Suppressor macrophage treated with lipopolysaccharide for 1 hour (primary cell): ENCODE data around the gene FNBP1L.

ENCODE experiments used
- DNase-seq, 3 donors: peaks; one replicate each; pipeline ENCODE4 v3.0.0-alpha.2; 2020 to 2022

Gene FNBP1L

GRCh38 chr1:93447481-93448291, at the start of gene FNBP1L:
FNBP1L (plus strand) TSS chr1:93448118; CDS start chr1:93448282, 164 bp downstream.
- DNase-seq, result peak; percentile 39 to 79 (median 62)

DNA sequence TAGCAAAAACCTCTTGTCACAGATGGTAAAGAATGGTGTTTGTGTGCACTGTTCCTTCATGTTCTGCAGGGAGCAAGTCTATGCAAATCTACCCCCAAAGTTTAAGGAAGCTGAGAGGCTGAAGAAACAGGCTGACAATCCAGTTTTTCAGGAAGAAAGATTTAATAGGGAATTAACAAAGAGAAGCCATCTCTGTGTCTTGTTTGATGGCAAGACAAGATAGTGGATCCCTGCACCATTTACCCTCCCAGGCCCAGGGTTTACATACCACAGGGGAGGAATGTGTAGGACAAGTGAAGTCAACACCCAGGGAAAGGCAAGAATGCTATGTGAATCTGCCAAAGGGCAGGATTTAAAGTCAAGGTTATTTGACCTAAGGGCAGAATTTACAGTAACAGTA, 48.1 kb upstream of the FNBP1L start:
- peak in 2 of 3 donors; percentile 12 to 15 for DNase-seq

GRCh38 chr1:93408203-93408602, 39.7 kb upstream of the FNBP1L start:
- DNase-seq, result no peak

DNA sequence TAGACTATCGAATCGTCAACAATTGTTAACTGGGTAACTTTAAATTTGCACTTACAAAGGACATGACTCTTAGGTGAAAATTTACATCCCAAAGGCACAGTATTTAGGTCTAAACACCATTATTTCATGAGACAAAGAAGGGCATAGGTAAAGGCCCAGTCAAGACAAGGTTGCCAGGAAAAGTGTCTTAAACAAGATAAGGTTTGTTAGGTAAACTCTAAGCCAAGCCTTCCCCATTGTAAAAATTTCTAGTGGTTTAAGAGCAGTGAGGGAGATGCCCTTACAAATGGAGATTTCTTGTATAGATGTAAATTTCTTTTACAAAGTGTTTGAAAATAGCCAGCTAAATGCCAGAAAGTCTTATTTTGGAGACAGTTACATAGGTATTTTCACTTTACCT, 36.9 kb upstream of the FNBP1L start:
- DNase-seq, result no peak

GRCh38 chr1:93414749-93415148, 33.2 kb upstream of the FNBP1L start:
- DNase-seq, result peak; percentile 23 to 43 (median 24)

GRCh38 chr1:93415296-93415695, 32.6 kb upstream of the FNBP1L start:
- peak in 2 of 3 donors; percentile 12 to 26 for DNase-seq

DNA sequence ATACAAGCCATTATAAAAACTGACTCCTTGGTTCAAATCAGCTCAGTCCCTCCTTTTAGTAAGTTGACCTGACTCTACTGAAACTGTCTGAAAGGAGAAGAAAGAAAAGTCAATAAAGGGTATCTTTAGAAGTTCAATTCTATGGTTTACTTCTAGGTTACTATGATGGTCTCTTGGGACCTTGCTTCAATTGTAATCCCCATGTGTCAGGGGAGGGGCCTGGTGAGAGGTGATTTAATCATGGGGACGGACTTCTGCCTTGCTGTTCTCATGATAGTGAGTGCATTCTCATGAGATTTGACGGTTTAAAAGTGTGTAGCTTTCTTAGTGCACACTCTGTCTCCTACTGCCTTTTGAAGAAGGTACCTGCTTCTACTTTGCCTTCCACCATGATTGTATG, 31.7 kb upstream of the FNBP1L start:
- no peak for DNase-seq

DNA sequence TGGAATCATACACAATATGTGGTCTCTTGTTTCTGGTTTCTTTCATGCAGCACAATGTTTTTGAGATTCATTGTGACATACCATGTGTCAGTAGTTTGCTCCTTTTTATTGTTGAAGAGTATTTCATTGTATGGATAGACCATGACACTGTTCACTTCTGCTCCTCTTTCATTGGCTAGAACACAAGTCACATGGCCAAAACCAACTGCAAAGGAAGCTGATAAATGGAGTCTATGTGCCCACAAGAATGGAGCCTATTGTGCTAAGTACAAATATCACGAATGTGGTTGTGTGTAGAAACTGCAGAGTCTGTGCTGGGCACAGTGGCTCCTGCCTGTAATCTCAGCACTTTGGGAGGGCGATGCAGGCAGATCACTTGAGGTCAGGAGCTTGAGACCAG, 28.6 kb upstream of the FNBP1L start:
- DNase-seq, result no peak

GRCh38 chr1:93420400-93420799, 27.5 kb upstream of the FNBP1L start:
- DNase-seq, result no peak

GRCh38 chr1:93426181-93426580, 21.7 kb upstream of the FNBP1L start:
- no peak for DNase-seq

- no peak for DNase-seq
These were observed 20.3 kb upstream of the FNBP1L start for GRCh38 chr1:93427656-93428055.

- no peak for DNase-seq
These were observed 14.4 kb upstream of the FNBP1L start for GRCh38 chr1:93433407-93433961.

DNA sequence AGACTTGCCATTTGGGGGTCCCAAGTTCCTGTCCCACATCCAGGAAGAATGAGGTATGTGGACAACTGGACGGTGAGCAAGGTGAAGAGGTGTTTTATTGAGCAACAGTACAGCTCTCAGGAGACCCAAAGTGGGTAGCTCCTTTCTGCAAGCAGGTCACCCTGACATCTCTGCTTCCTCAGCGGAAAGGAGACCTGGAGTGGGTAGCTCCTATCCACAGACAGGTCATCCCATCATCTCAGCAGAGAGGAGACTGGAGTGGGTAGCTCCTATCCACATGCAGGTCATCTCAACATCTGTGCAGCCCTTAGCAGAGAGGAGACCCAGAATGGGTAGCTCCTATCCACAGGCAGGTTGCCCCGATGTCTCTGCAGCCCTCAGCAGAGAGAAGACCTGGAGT, 13.8 kb upstream of the FNBP1L start:
- no peak for DNase-seq

- DNase-seq, result no peak
These were observed 12.9 kb upstream of the FNBP1L start for GRCh38 chr1:93434987-93435386.

GRCh38 chr1:93435443-93435842, 12.5 kb upstream of the FNBP1L start:
- no peak for DNase-seq

GRCh38 chr1:93436496-93436895, 11.4 kb upstream of the FNBP1L start:
- no peak for DNase-seq

DNA sequence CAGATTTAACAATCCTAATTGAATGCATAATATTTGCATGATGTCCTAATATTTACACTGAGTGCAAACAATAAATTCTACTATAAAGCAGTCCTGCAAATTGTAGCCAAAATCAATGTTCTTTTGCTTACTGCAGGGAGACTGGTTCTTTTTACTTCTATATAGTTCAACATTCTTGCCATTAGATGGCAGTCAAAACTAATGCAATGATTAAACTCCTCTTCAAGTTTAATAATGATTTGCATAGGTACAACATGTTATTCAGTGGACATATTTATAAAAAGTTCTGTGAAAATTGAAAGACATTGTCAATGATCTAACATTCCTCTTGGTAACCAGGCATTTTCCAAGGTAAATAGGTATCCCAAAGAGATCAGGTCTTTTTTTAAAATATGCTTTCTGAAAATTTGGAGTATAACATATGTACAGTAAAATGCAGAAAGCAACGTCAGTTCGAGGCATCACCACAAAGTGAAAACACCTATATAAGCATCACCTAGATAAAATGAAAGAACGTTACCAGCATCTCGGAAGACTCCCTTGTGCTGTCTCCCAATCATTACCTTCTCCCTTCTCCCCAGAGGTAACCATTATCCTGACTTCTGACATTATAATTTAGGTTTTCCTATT, 9.8 kb upstream of the FNBP1L start:
- DNase-seq, result peak; percentile 50 to 81 (median 74)

GRCh38 chr1:93438716-93439115, 9.2 kb upstream of the FNBP1L start:
- no peak for DNase-seq

DNA sequence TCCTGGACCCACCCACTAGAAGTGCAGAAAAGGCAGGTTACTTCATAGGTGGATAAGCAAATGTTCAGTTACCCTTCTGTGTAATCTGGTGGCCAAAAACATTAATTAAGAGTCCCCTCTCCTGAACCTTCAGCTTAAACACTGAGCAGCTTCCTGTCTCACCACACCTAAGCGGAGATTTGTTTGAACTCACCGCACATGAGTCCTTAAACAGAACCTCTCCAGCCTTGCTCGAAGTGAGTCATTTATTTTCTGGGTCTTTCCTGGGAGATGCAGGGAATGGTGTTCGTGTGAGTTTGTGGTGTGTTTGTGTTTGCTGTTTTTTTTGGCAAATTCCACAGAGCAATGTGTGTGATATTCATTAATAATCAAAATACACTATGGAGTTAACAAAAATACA, 7.6 kb upstream of the FNBP1L start:
- DNase-seq, result no peak

GRCh38 chr1:93440706-93441105, 7.2 kb upstream of the FNBP1L start:
- peak; percentile 22 to 37 (median 29) for DNase-seq

DNA sequence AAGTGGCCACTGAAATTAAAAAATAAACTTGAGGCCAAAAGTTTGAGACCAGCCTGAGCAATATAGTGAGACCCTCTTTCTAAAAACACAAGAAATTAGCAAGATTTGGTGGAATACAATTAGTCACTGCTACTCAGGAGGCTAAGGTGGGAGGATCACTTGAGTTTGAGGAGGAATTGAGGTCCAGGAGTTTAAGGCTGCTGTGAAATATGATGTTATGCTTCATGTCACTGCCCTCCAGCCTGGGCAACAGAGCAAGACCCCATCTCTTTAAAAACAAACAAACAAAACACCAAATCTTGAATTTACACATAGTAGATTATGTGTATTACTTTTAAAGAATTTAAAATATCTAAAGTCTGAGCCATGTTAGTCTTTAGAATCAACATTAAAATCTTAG, 6.3 kb upstream of the FNBP1L start:
- DNase-seq, result no peak

- no peak for DNase-seq
These were observed 5.8 kb upstream of the FNBP1L start for GRCh38 chr1:93442008-93442666.

GRCh38 chr1:93442741-93443140, 5.2 kb upstream of the FNBP1L start:
- DNase-seq, result no peak

- no peak for DNase-seq
These were observed 4.5 kb upstream of the FNBP1L start for GRCh38 chr1:93443454-93443853.
